Suprapubic skin (tissue), 3 donors: Measurements from ENCODE around the gene PIAS4.

ENCODE experiments used
- CTCF ChIP-seq, 2 donors: fragments of 200-600 bp in 1 of 2; fragments of 450-650 bp in 1 of 2; sonication (generic) in 1 of 2; IDR thresholded peaks; one replicate each; pipeline ENCODE4 v1.5.1; 2016 to 2019; ENCODE audit warnings: antibody characterized with exemption in 2 of 2, mild to moderate bottlenecking in 1 of 2, moderate library complexity in 1 of 2
- EP300 ChIP-seq: sonication (generic); formaldehyde crosslinking; IDR thresholded peaks from one replicate; pipeline ENCODE4 v1.6.1; 2017; ENCODE audit warnings: antibody characterized with exemption

- TF ChIP-seq CTCF (IDR thresholded peaks at IDR 0.05) (no peak), EP300 (no peak)
Observed at GRCh38 chr19:3982701-3983541, 24.6 kb upstream of the PIAS4 start.
